HG02938 (cell line): ENCODE results near the gene FAP.

Source experiments
- ATAC-seq: cut with Tn5 transposase; IDR thresholded peaks from one replicate; pipeline ENCODE4 v1.9.1; 2021; ENCODE audit warnings: mild to moderate bottlenecking, moderate library complexity; ENCODE audit not compliant: unreplicated experiment

FAP gene

GRCh38 chr2:162127422-162127821 is 115.8 kb downstream of the FAP start:
- no peak for ATAC-seq

- peak; percentile 16 for ATAC-seq
These were observed 116.7 kb downstream of the FAP start for GRCh38 chr2:162126527-162126926.

- peak; percentile 87 for ATAC-seq
These were observed 117.1 kb downstream of the FAP start for GRCh38 chr2:162126111-162126519.

- no peak for ATAC-seq
These were observed 118.1 kb downstream of the FAP start for GRCh38 chr2:162125138-162125537.

- peak; percentile 36 for ATAC-seq
These were observed 119.2 kb downstream of the FAP start for GRCh38 chr2:162123806-162124758.
